Muscle layer of duodenum (tissue), 2 donors: ENCODE data around the gene MFSD12.

ENCODE experiments used
- H3K27ac ChIP-seq: one replicate; pipeline ENCODE4 v1.7.0; 2013; ENCODE audit warnings: mild to moderate bottlenecking, low read length
- H3K27me3 ChIP-seq: one replicate; pipeline ENCODE4 v1.7.0; 2013; ENCODE audit warnings: low read depth, mild to moderate bottlenecking, control low read depth, low read length
- H3K36me3 ChIP-seq, 2 donors: one replicate each; pipeline ENCODE4 v1.7.0; 2013; ENCODE audit warnings: low read length in 2 of 2, control low read depth in 1 of 2, mild to moderate bottlenecking in 1 of 2; ENCODE audit not compliant: insufficient read depth in 2 of 2, control insufficient read depth in 1 of 2
- H3K4me1 ChIP-seq, 2 donors: one replicate each; pipeline ENCODE4 v1.7.0; 2013; ENCODE audit warnings: low read length in 2 of 2, mild to moderate bottlenecking in 2 of 2, control low read depth in 1 of 2, moderate library complexity in 1 of 2; ENCODE audit not compliant: insufficient read depth in 2 of 2, control insufficient read depth in 1 of 2
- H3K4me3 ChIP-seq, 2 donors: one replicate each; pipeline ENCODE4 v1.7.0; 2013; ENCODE audit warnings: low read length in 2 of 2, low read depth in 1 of 2, mild to moderate bottlenecking in 1 of 2
- H3K9me3 ChIP-seq, 2 donors: one replicate each; pipeline ENCODE4 v1.7.0; 2013; ENCODE audit warnings: low read length in 2 of 2, control low read depth in 1 of 2, mild to moderate bottlenecking in 1 of 2; ENCODE audit not compliant: control insufficient read depth in 1 of 2
- donor health status: healthy.

MFSD12 gene

DNA sequence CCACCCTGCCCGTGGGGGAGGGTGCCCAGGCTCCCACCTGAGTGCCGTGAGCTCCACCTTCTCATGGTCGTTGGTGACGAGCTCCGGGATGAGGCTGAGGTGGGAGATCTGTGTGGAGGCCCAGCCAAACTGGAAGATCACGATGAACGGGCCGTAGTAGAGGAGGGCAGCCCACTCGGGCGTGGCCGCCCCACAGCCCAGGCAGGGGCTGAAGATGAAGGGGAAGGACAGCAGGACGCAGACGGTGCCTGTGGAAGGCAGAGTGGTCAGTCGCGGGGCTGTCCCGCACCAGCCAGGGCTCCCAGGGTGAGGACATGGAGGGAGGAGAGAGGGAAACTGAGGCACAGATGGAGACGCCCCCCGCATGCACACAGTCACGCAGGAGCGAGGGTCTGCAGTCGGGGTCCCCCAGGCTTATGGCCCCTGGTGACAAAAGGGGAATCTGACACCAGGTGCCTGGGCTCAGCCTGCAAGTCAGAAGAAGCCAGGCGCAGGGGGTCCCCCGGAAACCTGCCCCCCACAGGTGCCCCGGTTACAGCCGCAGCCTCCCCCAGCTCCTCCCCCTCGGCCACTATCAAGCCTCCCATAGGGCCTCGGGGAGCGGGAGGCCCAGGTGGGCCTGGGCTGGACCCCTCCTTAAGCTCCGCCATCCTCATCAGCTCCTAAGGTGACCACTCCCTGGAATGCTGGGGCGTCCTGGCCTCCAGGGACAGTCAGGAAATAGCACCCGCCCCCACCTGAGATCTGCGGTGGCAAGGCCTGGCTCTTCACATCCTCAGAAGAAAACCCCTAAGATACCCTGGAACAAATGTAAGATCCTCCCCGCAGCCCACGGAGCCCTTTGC, 6.2 kb downstream of the MFSD12 start:
- H3K4me1 ChIP-seq: peaks cover 0 to 9% of the 10 kb centered on the region in 2 donors
- H3K27me3 ChIP-seq: no peaks in the 10 kb centered on the region
- H3K27ac ChIP-seq: no peak overlapping the region
- H3K4me3 ChIP-seq: no peak overlapping the region
- peaks cover 0 to 8% of the 10 kb centered on the region in 2 donors for H3K36me3 ChIP-seq
- H3K9me3 ChIP-seq: no peaks in the 10 kb centered on the region

DNA sequence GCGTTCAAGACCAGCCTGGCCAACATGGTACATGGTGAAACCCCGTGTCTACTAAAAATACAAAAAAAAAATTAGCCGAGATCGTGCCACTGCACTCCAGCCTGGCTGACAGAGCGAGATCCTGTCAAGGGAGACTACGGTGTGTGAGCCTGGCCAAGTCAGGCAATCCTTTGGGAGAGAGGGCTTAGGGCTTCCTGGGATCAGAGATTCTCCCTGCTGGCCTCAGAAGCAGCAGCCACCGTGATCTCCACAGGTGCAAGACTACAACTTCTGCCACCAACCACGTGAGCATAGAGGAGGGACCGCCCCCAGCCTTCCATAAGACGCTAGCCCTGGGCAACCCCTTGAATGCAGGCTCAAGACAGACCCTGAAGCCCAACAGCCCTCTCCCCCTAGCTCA, 7.6 kb downstream of the MFSD12 start:
- H3K36me3 ChIP-seq: peaks cover 3 to 17% of the 10 kb centered on the region in 2 donors
- H3K4me1 ChIP-seq: no peaks in the 10 kb centered on the region
- H3K4me3 ChIP-seq: no peak overlapping the region
- H3K27me3 ChIP-seq: no peaks in the 10 kb centered on the region
- no peaks in the 10 kb centered on the region for H3K9me3 ChIP-seq
- no peak overlapping the region for H3K27ac ChIP-seq

DNA sequence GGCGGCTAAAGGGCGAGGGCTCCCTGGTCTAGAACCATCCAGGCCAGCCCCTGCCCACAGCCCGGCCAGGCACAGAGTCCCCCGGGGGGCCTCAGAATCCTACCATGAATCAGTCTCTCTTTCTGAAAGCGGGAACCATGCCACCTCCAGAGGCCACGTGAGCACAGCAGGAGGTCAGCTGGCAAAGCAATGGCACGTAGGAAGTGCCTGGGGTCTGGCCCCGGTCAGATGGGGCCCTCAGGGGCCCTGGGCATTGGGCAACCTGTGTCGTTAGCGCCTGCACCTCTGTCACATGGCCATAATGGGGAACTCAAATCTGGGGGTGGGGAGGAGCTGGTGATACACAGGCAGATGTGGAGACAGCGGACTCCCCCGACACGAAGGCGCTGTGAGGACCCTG, 8.8 kb downstream of the MFSD12 start:
- no peaks in the 10 kb centered on the region for H3K27me3 ChIP-seq
- H3K4me1 ChIP-seq: no peaks in the 10 kb centered on the region
- H3K36me3 ChIP-seq: peaks cover 3 to 17% of the 10 kb centered on the region in 2 donors
- H3K9me3 ChIP-seq: no peaks in the 10 kb centered on the region
- H3K4me3 ChIP-seq: no peak overlapping the region
- H3K27ac ChIP-seq: no peak overlapping the region

DNA sequence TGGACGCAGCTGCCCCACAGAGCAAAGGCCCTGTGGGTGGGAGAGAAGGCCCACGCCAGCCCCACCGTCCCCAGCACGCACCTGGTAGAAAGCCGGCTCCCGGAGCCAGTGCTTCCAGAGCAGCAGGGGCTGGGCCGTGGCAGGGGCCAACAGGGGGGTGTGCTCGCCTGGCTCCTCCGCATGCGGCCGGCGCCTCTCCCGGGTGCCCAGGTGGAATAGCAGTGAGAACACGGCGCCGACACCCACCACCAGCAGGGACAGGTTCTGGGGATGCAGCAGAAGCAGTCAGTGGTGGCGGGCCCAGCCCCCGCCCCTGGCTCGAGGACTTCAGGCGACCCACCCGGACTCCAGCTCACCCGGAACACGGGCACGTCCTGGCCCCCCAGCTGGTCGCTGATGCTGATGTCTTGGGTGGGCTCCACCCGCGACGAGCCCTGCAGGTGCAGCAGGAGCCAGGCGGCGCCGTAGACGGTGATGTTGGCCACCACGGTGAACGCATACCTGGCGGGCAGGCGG, 9.6 kb downstream of the MFSD12 start:
- H3K27me3 ChIP-seq: no peaks in the 10 kb centered on the region
- peaks cover 3 to 17% of the 10 kb centered on the region in 2 donors for H3K36me3 ChIP-seq
- no peaks in the 10 kb centered on the region for H3K4me1 ChIP-seq
- H3K27ac ChIP-seq: no peak overlapping the region
- no peak overlapping the region for H3K4me3 ChIP-seq
- no peaks in the 10 kb centered on the region for H3K9me3 ChIP-seq

DNA sequence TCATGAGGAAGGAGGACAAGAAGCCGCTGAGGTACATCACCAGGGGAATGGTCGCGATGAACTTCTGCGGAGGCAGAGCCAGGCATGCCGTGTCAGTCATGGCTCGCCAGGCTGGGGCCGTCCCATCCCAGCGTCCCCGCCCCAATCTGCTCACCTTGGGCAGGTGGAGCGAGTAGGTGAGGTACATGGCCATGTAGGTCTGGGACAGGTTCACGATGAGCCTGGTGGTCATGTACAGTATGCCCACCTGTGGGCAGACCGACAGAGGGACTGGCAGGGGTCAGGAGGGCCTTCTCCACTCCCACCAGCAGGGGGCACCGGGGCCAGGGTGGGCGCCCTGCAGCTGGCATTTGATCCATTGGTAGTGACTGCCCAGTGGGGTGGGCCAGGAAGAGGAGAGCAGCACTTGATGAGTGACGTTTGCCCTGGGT, 10.1 kb downstream of the MFSD12 start:
- no peak overlapping the region for H3K27ac ChIP-seq
- no peaks in the 10 kb centered on the region for H3K9me3 ChIP-seq
- H3K4me1 ChIP-seq: no peaks in the 10 kb centered on the region
- H3K36me3 ChIP-seq: peaks cover 3 to 17% of the 10 kb centered on the region in 2 donors
- H3K4me3 ChIP-seq: no peak overlapping the region
- H3K27me3 ChIP-seq: no peaks in the 10 kb centered on the region

DNA sequence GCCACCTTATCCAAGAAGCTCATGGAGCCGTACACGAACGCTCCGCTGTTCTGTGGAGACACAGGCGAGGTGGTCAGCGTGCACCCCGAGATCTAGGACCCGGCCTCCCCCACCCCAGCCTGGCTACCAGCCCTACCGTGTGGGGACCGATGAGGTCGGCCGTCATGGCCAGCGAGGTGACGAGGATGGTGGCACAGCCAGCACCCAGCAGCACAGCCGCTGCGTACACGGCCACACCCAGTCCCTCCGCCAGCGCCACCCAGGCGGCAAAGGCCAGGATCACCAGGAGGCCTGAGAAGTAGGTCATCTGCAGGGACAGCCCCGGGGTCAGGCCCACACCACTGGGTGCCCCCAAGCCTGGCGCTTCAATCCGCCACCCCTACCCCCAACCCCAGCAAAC, 11.3 kb downstream of the MFSD12 start:
- H3K4me3 ChIP-seq: no peak overlapping the region
- no peaks in the 10 kb centered on the region for H3K9me3 ChIP-seq
- H3K27ac ChIP-seq: no peak overlapping the region
- H3K4me1 ChIP-seq: no peaks in the 10 kb centered on the region
- H3K27me3 ChIP-seq: no peaks in the 10 kb centered on the region
- peaks cover 3 to 17% of the 10 kb centered on the region in 2 donors for H3K36me3 ChIP-seq

DNA sequence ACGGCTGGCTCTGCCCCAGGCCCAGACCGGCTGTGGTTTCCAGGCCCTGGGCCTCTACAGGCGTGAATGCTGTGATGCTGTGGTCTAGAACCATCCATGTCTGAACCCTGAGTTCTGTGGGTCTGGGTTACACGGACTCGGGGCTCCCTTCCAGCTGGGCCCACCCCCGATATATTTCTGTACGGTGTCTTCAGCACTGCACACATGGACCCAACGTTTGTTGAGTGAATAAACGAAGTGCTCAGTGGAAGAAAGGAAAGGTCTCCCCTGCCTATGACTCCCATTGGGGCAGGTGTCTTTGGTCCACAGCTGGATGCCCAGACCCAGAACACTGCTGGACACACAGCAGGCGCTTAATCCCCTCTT, 11.7 kb downstream of the MFSD12 start:
- Histone ChIP-seq H3K4me3 (no peak overlapping the region), H3K36me3 (peaks cover 3 to 17% of the 10 kb centered on the region in 2 donors), H3K27ac (no peak overlapping the region), H3K27me3 (no peaks in the 10 kb centered on the region), H3K9me3 (no peaks in the 10 kb centered on the region), H3K4me1 (no peaks in the 10 kb centered on the region)

DNA sequence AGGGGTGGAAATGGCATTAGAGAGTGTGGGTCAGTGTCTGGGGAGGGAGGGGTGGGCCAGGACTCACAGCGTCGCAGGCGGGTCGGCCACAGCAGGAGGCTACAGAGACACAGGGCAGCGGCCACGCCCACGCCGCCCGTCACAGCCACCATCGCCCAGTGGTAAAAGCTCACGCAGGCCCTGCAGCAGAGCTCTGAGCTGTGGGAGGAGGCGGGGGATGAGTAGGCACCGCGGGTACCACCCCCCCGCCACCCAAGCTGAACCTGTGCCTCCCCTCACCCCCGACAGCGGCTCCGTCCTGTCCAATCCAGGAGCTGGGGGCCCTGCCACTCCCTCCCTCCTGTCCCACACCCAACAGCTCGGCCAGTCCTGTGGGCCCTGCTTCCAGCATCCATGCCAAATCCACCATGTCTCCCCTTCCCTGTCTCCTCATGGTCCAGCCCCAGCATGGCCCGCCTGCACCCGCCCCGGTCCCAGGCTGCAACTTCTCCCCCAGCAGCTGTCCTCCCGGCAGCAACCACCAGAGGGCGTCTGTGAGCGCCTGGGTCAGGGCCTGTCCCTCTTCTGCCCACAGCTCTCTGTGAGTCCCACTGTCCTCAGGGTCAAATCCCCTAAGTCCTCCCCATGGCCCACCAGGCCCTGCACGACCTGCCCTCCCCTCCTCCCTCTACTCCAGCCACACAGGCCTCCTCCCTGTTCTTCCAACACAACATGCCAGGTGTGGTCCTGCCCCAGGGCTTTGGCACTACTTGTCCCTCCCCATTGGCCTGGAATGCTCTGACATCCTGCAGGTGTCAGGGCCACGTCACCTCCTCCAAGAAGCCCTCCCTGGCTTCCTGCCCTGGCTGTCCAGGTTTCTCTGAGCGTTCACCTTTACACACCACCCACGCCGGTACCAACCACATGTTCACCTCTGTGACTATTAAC, 12.4 kb downstream of the MFSD12 start:
- Histone ChIP-seq H3K9me3 (no peaks in the 10 kb centered on the region), H3K27ac (no peak overlapping the region), H3K4me3 (no peak overlapping the region), H3K27me3 (no peaks in the 10 kb centered on the region), H3K4me1 (no peaks in the 10 kb centered on the region), H3K36me3 (peaks cover 3 to 17% of the 10 kb centered on the region in 2 donors)

DNA sequence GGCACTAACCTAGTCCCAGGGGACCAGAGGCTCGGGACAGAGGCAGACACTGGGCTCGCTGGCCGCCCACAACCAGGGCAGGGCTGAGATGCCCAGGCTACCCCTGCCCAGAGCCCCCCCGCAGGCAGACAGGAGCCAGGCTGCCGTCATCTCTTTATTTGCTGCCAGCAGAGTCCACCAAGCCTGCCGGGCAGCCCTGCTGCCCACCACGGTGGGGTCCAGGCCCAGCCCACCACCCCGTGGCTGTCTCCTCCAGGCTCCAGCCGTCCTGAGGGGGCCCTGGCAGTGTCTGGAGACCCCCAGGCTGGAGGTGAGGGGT, 13.4 kb downstream of the MFSD12 start:
- peaks cover 3 to 17% of the 10 kb centered on the region in 2 donors for H3K36me3 ChIP-seq

DNA sequence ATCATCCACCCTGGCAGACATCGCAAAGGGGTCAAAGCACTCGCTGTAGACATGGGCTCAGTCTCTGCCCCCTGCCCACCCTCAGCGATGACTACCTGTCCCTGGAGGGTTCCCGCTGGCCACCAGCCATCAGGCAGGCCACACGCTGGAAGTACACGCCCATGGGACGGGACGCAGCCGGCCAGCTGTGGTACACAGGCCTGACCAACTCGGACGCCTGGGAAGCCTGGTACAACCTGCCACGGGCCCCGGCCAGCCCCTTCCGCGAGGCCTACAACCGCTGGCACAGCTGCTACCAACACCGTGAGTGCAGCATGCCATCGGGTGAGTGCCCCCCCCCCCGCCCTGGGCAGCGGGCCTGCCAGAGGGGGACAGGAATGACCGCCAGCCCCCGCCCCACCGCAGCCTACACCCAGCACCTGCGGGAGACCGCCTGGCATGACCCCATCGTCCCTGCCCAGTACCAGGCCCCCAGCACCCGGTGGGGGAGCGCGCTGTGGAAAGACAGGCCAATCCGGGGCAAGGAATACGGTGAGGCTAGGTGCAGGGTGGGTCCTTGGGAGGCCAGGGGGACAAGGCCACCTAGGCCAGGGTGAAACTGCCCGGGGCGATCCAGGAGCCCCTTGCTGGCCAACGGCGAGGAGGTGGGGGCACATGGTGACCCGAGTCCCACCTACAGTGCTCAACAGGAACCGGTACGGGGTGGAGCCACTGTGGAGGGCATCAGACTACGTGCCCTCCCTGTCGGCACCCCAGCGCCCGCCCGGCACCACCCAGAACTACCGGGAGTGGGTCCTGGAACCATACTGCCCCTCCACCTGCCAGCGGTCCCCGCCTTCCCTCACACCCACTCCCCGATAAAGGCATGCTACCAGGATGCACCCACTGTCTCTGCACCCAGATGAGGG, 14.0 kb downstream of the MFSD12 start:
- peaks cover 3 to 17% of the 10 kb centered on the region in 2 donors for H3K36me3 ChIP-seq
- no peaks in the 10 kb centered on the region for H3K9me3 ChIP-seq
- H3K27ac ChIP-seq: no peak overlapping the region
- H3K4me1 ChIP-seq: no peaks in the 10 kb centered on the region
- H3K27me3 ChIP-seq: no peaks in the 10 kb centered on the region
- H3K4me3 ChIP-seq: no peak overlapping the region

More for the DNA sequence above, 13.4 kb downstream of the MFSD12 start:
- no peak overlapping the region for H3K4me3 ChIP-seq
- H3K9me3 ChIP-seq: no peaks in the 10 kb centered on the region
- H3K4me1 ChIP-seq: no peaks in the 10 kb centered on the region
- H3K27me3 ChIP-seq: no peaks in the 10 kb centered on the region
- H3K27ac ChIP-seq: no peak overlapping the region
